K562 (cell line): ENCODE measurements around the gene NSMCE1. TPM values are rescaled to one million over a fixed set of nuclear protein-coding genes. Genes with fewer than 3 reads are reported as not detected.

Experiments
- ATAC-seq: fragments of 200-7000 bp; cut with Tn5 transposase; 3 replicates; pipeline ENCODE4 v1.9.1; 2020; ENCODE audit warnings: moderate library complexity
- BruUV-seq: library from RNA; stranded (reverse); fragments of 400-500 nt; replicated peaks from 2 replicates; lab custom pipeline; 2021; lab: Mats Ljungman, UMichigan
- CTCF ChIA-PET: fragments of 300-600 bp; formaldehyde crosslinking; extraction: SDS; loops from one replicate; lab custom pipeline; 2021; ENCODE audit warnings: low intra/inter-chr PET ratio; lab: Yijun Ruan, JAX
- POLR2A ChIA-PET: fragments of 300-600, 350-650 bp; sonication (Branson Sonifier 250); formaldehyde crosslinking; extraction: SDS; loops from one replicate; lab custom pipeline; 2021; ENCODE audit warnings: antibody characterized with exemption, inconsistent platforms; lab: Yijun Ruan, JAX
- DNase-seq, 4 experiments: peaks; one replicate each; pipeline versions ENCODE4 v3.0.0 to v3.0.0-alpha.2; 2011 to 2018; ENCODE audit warnings: low spot score in 3 of 4, mixed read lengths in 3 of 4; ENCODE audit errors: extremely low read depth in 1 of 4
- FAIRE-seq: peaks from 2 replicates; lab custom pipeline; 2011; peaks lifted over from hg19 to GRCh38; lab: Jason Lieb, UNC
- H2AFZ ChIP-seq: 2 replicates; pipeline ENCODE4 v1.6.0; 2011; ENCODE audit warnings: low read depth, low read length, control low read depth, inconsistent platforms
- H3K27ac ChIP-seq: fragments of 200-600 bp; 3 replicates; pipeline ENCODE4 v1.8.0; 2011; ENCODE audit warnings: low read depth, mild to moderate bottlenecking, control low read depth, inconsistent platforms, low read length, moderate library complexity, mixed read lengths; ENCODE audit errors: extremely low read depth
- H3K27me3 ChIP-seq, 2 experiments: fragments of 300-600 bp in 1 of 2; 2 replicates in 1 of 2; 3 replicates in 1 of 2; pipeline versions ENCODE4 v1.6.0 to v1.8.0; 2011; ENCODE audit warnings: inconsistent platforms in 2 of 2, low read length in 2 of 2, mild to moderate bottlenecking in 1 of 2, mixed read lengths in 1 of 2, moderate library complexity in 1 of 2; ENCODE audit not compliant: control insufficient read depth in 2 of 2, insufficient read depth in 2 of 2
- H3K36me3 ChIP-seq: fragments of 300-600 bp; 3 replicates; pipeline ENCODE4 v1.8.0; 2011; ENCODE audit warnings: mild to moderate bottlenecking, low read length, inconsistent platforms; ENCODE audit not compliant: control insufficient read depth, insufficient read depth
- H3K4me1 ChIP-seq, 2 experiments: fragments of 200-600 bp in 1 of 2; replicated peaks in 1 of 2; 2 replicates in 1 of 2; 3 replicates in 1 of 2; pipeline versions ENCODE4 v1.5.1 to v1.8.0; 2011; ENCODE audit warnings: inconsistent platforms in 2 of 2, low read length in 2 of 2, mild to moderate bottlenecking in 1 of 2, mixed read lengths in 1 of 2, moderate library complexity in 1 of 2; ENCODE audit not compliant: control insufficient read depth in 2 of 2, insufficient read depth in 2 of 2
- H3K4me2 ChIP-seq: 2 replicates; pipeline ENCODE4 v1.6.1; 2011; ENCODE audit warnings: low read length, control low read depth, inconsistent platforms, mixed read lengths; ENCODE audit not compliant: insufficient read depth
- H3K4me3 ChIP-seq: fragments of 200-600 bp; sonication (generic), shearing (Covaris generic); 2 replicates; pipeline ENCODE4 v1.5.1; 2016; ENCODE audit warnings: control low read depth, inconsistent platforms
- H3K79me2 ChIP-seq: fragments of 200-600 bp; 3 replicates; pipeline ENCODE4 v1.8.0; 2011; ENCODE audit warnings: low read length, inconsistent platforms; ENCODE audit not compliant: control insufficient read depth, insufficient read depth
- H3K9ac ChIP-seq, 2 experiments: 2 replicates each; pipeline versions ENCODE4 v1.6.0 to v1.6.1; 2011; ENCODE audit warnings: low read depth in 2 of 2, low read length in 2 of 2, control low read depth in 1 of 2, inconsistent platforms in 1 of 2, mild to moderate bottlenecking in 1 of 2, mixed read lengths in 1 of 2; ENCODE audit not compliant: insufficient read depth in 1 of 2
- H3K9me1 ChIP-seq: one replicate; pipeline ENCODE4 v1.6.0; 2011; ENCODE audit warnings: inconsistent platforms, mild to moderate bottlenecking, low read length, moderate library complexity; ENCODE audit not compliant: control insufficient read depth, insufficient read depth
- H3K9me3 ChIP-seq: replicated peaks from 2 replicates; pipeline ENCODE4 v1.5.1; 2011; ENCODE audit warnings: low read depth, low read length, inconsistent platforms; ENCODE audit not compliant: control insufficient read depth, insufficient read depth
- H4K20me1 ChIP-seq: replicated peaks from 2 replicates; pipeline ENCODE4 v1.6.1; 2011; ENCODE audit warnings: low read length, inconsistent platforms, mixed read lengths; ENCODE audit not compliant: control insufficient read depth, insufficient read depth
- ADNP ChIP-seq: fragments of 200-800 bp; sonication (Bioruptor generic); IDR thresholded peaks from 2 replicates; pipeline ENCODE4 v1.6.1; 2016; ENCODE audit warnings: missing genetic modification characterization, missing compliant biosample characterization
- C11orf30 ChIP-seq: fragments of 450-650 bp; IDR thresholded peaks from 2 replicates; pipeline ENCODE4 v1.6.1; 2016; ENCODE audit warnings: low read depth, mild to moderate bottlenecking
- CBX5 ChIP-seq: IDR thresholded peaks from 2 replicates; pipeline ENCODE4 v1.6.1; 2014; ENCODE audit warnings: low read depth, borderline replicate concordance
- HOXB6 ChIP-seq: fragments of 250-450 bp; sonication (Bioruptor Pico); IDR thresholded peaks from 2 replicates; pipeline ENCODE4 v1.5.1; 2022; ENCODE audit warnings: mild to moderate bottlenecking, borderline replicate concordance
- IRF2 ChIP-seq: sonication (generic); formaldehyde crosslinking; IDR thresholded peaks from 2 replicates; pipeline ENCODE4 v1.8.1; 2022; ENCODE audit warnings: mild to moderate bottlenecking, missing genetic modification reagents
- KLF10 ChIP-seq: fragments of 250-450 bp; sonication (Bioruptor Pico); IDR thresholded peaks from 2 replicates; pipeline ENCODE4 v1.6.1; 2021; ENCODE audit warnings: matching md5 sums
- MEF2D ChIP-seq: conservative IDR thresholded peaks from 2 replicates; pipeline ENCODE4 v1.6.1; 2016; ENCODE audit warnings: low read depth, missing genetic modification characterization, missing compliant biosample characterization
- MEIS2 ChIP-seq: fragments of 450-650 bp; IDR thresholded peaks from 2 replicates; pipeline ENCODE4 v1.6.1; 2014; ENCODE audit warnings: mild to moderate bottlenecking; ENCODE audit not compliant: partially characterized antibody
- POLR3A ChIP-seq: IDR thresholded peaks from 2 replicates; pipeline ENCODE4 v1.6.1; 2011; ENCODE audit warnings: borderline replicate concordance, mild to moderate bottlenecking, moderate library complexity; ENCODE audit not compliant: insufficient read length, insufficient read depth; ENCODE audit errors: extremely low read depth
- SETDB1 ChIP-seq: IDR thresholded peaks from one replicate; pipeline ENCODE4 v1.6.1; 2012; ENCODE audit warnings: low read length, control low read depth, inconsistent platforms
- TCF3 ChIP-seq: sonication (generic); formaldehyde crosslinking; IDR thresholded peaks from 2 replicates; pipeline ENCODE4 v1.4.0; 2020; ENCODE audit warnings: mild to moderate bottlenecking, missing genetic modification reagents
- TFE3 ChIP-seq: fragments of 450-650 bp; formaldehyde crosslinking; IDR thresholded peaks from 2 replicates; pipeline ENCODE4 v1.4.0; 2020; ENCODE audit warnings: mild to moderate bottlenecking, mixed read lengths
- TSC22D4 ChIP-seq: fragments of 450-650 bp; IDR thresholded peaks from 2 replicates; pipeline ENCODE4 v1.6.1; 2016; ENCODE audit warnings: missing genetic modification characterization, missing biosample characterization, control low read depth
- ZNF165 ChIP-seq: fragments of 250-450 bp; sonication (Bioruptor Pico); IDR thresholded peaks from 2 replicates; pipeline ENCODE4 v1.4.0; 2020; ENCODE audit warnings: borderline replicate concordance
- ZNF212 ChIP-seq: fragments of 450-650 bp; formaldehyde crosslinking; IDR thresholded peaks from 2 replicates; pipeline ENCODE4 v1.4.0; 2020; ENCODE audit warnings: mild to moderate bottlenecking
- ZNF77 ChIP-seq: fragments of 250-450 bp; sonication (Bioruptor Pico); IDR thresholded peaks from 2 replicates; pipeline ENCODE4 v1.5.0; 2020
- WGBS: fragments of 100-300 bp; shearing (Covaris generic); methylation state at CpG from one replicate; pipeline ENCODE4 v1.1.6; 2016; ENCODE audit warnings: low coverage, mixed read lengths; ENCODE audit not compliant: insufficient coverage; ENCODE audit errors: missing lambda C conversion rate; 5-methylcytosine and 5-hydroxymethylcytosine counted together
- in situ Hi-C: fragments of 300-500 bp; cut with MboI; formaldehyde crosslinking; loops from 4 replicates; pipeline ENCODE4 v1.15.0; 2018; ENCODE audit warnings: inconsistent platforms, mixed read lengths
- intact Hi-C: fragments of 100-400 bp; cut with micrococcal nuclease; formaldehyde crosslinking; loops from 2 replicates; pipeline ENCODE4 v1.14.2; 2022
- polyA plus RNA-seq, 8 experiments: library from polyadenylated mRNA; depleted of rRNA in 4 of 8; stranded (reverse) in 5 of 8; unstranded in 3 of 8; fragments of >200 nt; fragmentation: Nextera tagmentation in 2 of 8; fragmentation: Illumina TruSeq in 1 of 8; extraction: Ambion mirVana in 2 of 8; extraction: Trizol in 1 of 8; gene quantifications; 2 replicates each; pipeline versions ENCODE4 v1.2.1 to v1.2.3, GENCODE V29; 2011 to 2014; ENCODE audit warnings: inconsistent platforms in 1 of 8, missing spikeins in 1 of 8
- total RNA-seq, 7 experiments: library from RNA; depleted of rRNA in 6 of 7; stranded (reverse); fragments of >200 nt in 6 of 7; fragmentation: Illumina TruSeq in 2 of 7; extraction: Trizol in 2 of 7; gene quantifications; 2 replicates each; pipeline versions ENCODE4 v1.2.1 to v1.2.3, GENCODE V29; 2011 to 2021; ENCODE audit warnings: low replicate concordance in 1 of 7

NSMCE1 gene
- total and polyA plus RNA-seq, 9 of the 15 experiments (the other 6 are each of a cell fraction or from before 2014, with no cell fraction given): 52.1 to 163 (median 61.5) TPM

DNA sequence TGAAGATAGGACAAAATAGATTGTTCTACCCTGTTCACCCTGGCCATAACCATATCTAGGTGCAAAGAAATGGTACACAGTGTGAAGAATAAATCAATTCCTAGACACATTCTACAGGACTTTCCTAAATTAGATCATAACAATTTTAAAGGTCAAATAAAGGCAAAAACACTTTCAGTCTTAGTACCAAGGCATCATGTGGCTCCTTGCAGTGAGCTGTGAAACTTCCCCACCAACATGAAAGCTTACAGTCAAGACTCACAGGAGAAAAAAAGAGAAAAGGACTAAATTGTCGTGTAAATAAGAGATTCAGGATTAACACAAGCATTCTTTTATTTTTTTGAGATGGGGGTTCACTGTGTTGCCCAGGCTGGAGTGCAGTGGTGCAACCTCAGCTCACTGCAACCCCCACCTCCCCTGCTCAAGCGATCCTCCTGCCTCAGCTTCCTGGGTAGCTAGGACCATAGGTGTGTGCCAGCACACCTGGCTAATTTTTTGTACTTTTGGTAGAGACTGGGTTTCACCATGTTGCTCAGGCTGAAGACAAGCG lies 14.2 kb downstream of the NSMCE1 start:
- peaks cover 0 to 3% of the 10 kb centered on the region in 2 experiments; a peak in 2 of 5 replicates for H3K4me1 ChIP-seq
- FAIRE-seq (no peak), ATAC-seq (no peak), DNase-seq (no peak)
- no TSS peak for BruUV-seq
- no peaks in the 10 kb centered on the region for H3K9me1 ChIP-seq
- ChIA-PET POLR2A (interaction anchor here (0.9 to 1.0 kb wide), 2 partner anchors 14 to 334 kb away, joined by 3 read pairs; partner anchors contain the start of gene NSMCE1), CTCF (no interaction called here)
- no peaks in the 10 kb centered on the region for H3K27me3 ChIP-seq
- no peaks in the 10 kb centered on the region for H3K9me3 ChIP-seq
- intact Hi-C loops (no loop called here), in situ Hi-C loops (no loop called here)
- TF ChIP-seq SETDB1: no peak
- TF ChIP-seq TFE3: no peak
- TF ChIP-seq TSC22D4: no peak
- TF ChIP-seq HOXB6: no peak
- no peak for TF ChIP-seq CBX5
- TF ChIP-seq MEIS2: no peak
- no peak for TF ChIP-seq TCF3 (CRISPR knock-in tag)
- TF ChIP-seq IRF2: no peak
- TF ChIP-seq ADNP (tag): no peak
- TF ChIP-seq KLF10 (CRISPR knock-in tag): no peak
- TF ChIP-seq ZNF165: no peak
- TF ChIP-seq ZNF212 (CRISPR knock-in tag): no peak
- no peak for TF ChIP-seq POLR3A
- no peak for TF ChIP-seq MEF2D
- no peak for TF ChIP-seq ZNF77
- TF ChIP-seq C11orf30: no peak
- H3K9ac ChIP-seq: no peak overlapping the region
- peaks cover 21% of the 10 kb centered on the region; the same call in 2 of the 3 replicates for H3K36me3 ChIP-seq
- no peaks in the 10 kb centered on the region for H3K79me2 ChIP-seq
- H4K20me1 ChIP-seq: no peaks in the 10 kb centered on the region
- 86% methylated on average over 3 of the region's 3 CpGs for WGBS
- H3K4me2 ChIP-seq: no peak overlapping the region
- H2AFZ ChIP-seq: no peak overlapping the region
- no peak overlapping the region for H3K27ac ChIP-seq
- H3K4me3 ChIP-seq: no peak overlapping the region
